ENCODE measurements around the gene URB1.
"Not testable (repeated sequence)": the region's sequence is repeated elsewhere in the genome, so short reads cannot be mapped to it uniquely, and the experiment has no call there.

URB1 gene

GRCh38 chr21:32278518-32279376, 114.1 kb downstream of the URB1 start, which contains the start of gene MIS18A:
TSS of gene MIS18A (minus strand) at chr21:32279049. CDS start at chr21:32279014, 35 bp downstream.
- no peaks in the 10 kb centered on the region for H3K9me3 ChIP-seq (ENCODE audit: low read depth, low read length)
- peak within 1 kb of the TSS; percentile 98 for H3K4me3 ChIP-seq
- H3K9ac ChIP-seq (ENCODE audit: insufficient read length), result peak within 1 kb of the TSS; percentile 77
- H3K36me3 ChIP-seq (ENCODE audit: insufficient read depth, low read length), result no peaks in the 10 kb centered on the region; the same call in 1 of the 2 replicates
- no peak within 1 kb of the TSS for H3K27ac ChIP-seq
- peak; percentile 59 for DNase-seq (ENCODE audit: low read depth, low spot score)
- TF ChIP-seq POLR2AphosphoS5 (IDR thresholded peaks at IDR 0.05; ENCODE audit: borderline replicate concordance, low read depth, low read length) (peak; percentile 88), EZH2 (IDR thresholded peaks at IDR 0.05) (no peak), FOXP2 (optimal IDR thresholded peaks at IDR 0.05; ENCODE audit: control extremely low read depth, extremely low read length, insufficient read depth) (no peak)

- TF ChIP-seq FOXP2 (optimal IDR thresholded peaks at IDR 0.05; ENCODE audit: control extremely low read depth, extremely low read length, insufficient read depth), result no peak
- no peak for TF ChIP-seq EZH2 (IDR thresholded peaks at IDR 0.05)
- TF ChIP-seq POLR2AphosphoS5 (IDR thresholded peaks at IDR 0.05; ENCODE audit: borderline replicate concordance, low read depth, low read length), result no peak
- H3K36me3 ChIP-seq (ENCODE audit: insufficient read depth, low read length), result peaks cover under 1% of the 10 kb centered on the region; the same call in 1 of the 2 replicates
- no peak for DNase-seq (ENCODE audit: low read depth, low spot score)
- H3K27ac ChIP-seq, result no peak overlapping the region
- peak overlapping the region; percentile 77 for H3K9ac ChIP-seq (ENCODE audit: insufficient read length)
- H3K9me3 ChIP-seq (ENCODE audit: low read depth, low read length), result no peaks in the 10 kb centered on the region
- H3K4me3 ChIP-seq, result peak overlapping the region; percentile 98
Measured at GRCh38 chr21:32278103-32278502, 114.7 kb downstream of the URB1 start.

GRCh38 chr21:32276671-32277070, 116.1 kb downstream of the URB1 start:
- TF ChIP-seq EZH2 (IDR thresholded peaks at IDR 0.05) (no peak), POLR2AphosphoS5 (IDR thresholded peaks at IDR 0.05; ENCODE audit: borderline replicate concordance, low read depth, low read length) (no peak), FOXP2 (optimal IDR thresholded peaks at IDR 0.05; ENCODE audit: control extremely low read depth, extremely low read length, insufficient read depth) (no peak)
- Histone ChIP-seq H3K27ac (no peak overlapping the region), H3K36me3 (ENCODE audit: insufficient read depth, low read length) (peaks cover 12% of the 10 kb centered on the region; the same call in 1 of the 2 replicates), H3K4me3 (no peak overlapping the region), H3K9me3 (ENCODE audit: low read depth, low read length) (no peaks in the 10 kb centered on the region), H3K9ac (ENCODE audit: insufficient read length) (no peak overlapping the region)
- DNase-seq (ENCODE audit: low read depth, low spot score), result no peak

- DNase-seq (ENCODE audit: low read depth, low spot score), result no peak
- Histone ChIP-seq H3K27ac (no peak overlapping the region), H3K4me3 (no peak overlapping the region), H3K9ac (ENCODE audit: insufficient read length) (no peak overlapping the region), H3K9me3 (ENCODE audit: low read depth, low read length) (no peaks in the 10 kb centered on the region), H3K36me3 (ENCODE audit: insufficient read depth, low read length) (peaks cover 39% of the 10 kb centered on the region)
- TF ChIP-seq FOXP2 (optimal IDR thresholded peaks at IDR 0.05; ENCODE audit: control extremely low read depth, extremely low read length, insufficient read depth), result no peak
- TF ChIP-seq POLR2AphosphoS5 (IDR thresholded peaks at IDR 0.05; ENCODE audit: borderline replicate concordance, low read depth, low read length), result no peak
Measured at GRCh38 chr21:32270748-32271147, 122.1 kb downstream of the URB1 start.

- H3K27ac ChIP-seq; H3K9ac ChIP-seq (ENCODE audit: insufficient read length); H3K9me3 ChIP-seq (ENCODE audit: low read depth, low read length); DNase-seq (ENCODE audit: low read depth, low spot score); H3K4me3 ChIP-seq: not testable (repeated sequence)
- H3K36me3 ChIP-seq (ENCODE audit: insufficient read depth, low read length), result peaks cover 22% of the 10 kb centered on the region; the same call in 1 of the 2 replicates
Measured at GRCh38 chr21:32265321-32265720, 127.5 kb downstream of the URB1 start.

- DNase-seq (ENCODE audit: low read depth, low spot score), result no peak
Measured at GRCh38 chr21:32261929-32262328, 130.9 kb downstream of the URB1 start.

More at GRCh38 chr21:32261929-32262328, 130.9 kb downstream of the URB1 start:
- H3K27ac ChIP-seq, result no peak overlapping the region
- no peak overlapping the region for H3K4me3 ChIP-seq
- TF ChIP-seq FOXP2 (optimal IDR thresholded peaks at IDR 0.05; ENCODE audit: control extremely low read depth, extremely low read length, insufficient read depth), result no peak
- no peak for TF ChIP-seq POLR2AphosphoS5 (IDR thresholded peaks at IDR 0.05; ENCODE audit: borderline replicate concordance, low read depth, low read length)
- no peak for TF ChIP-seq EZH2 (IDR thresholded peaks at IDR 0.05)
- H3K36me3 ChIP-seq (ENCODE audit: insufficient read depth, low read length), result peaks cover 4% of the 10 kb centered on the region; the same call in 1 of the 2 replicates
- no peaks in the 10 kb centered on the region for H3K9me3 ChIP-seq (ENCODE audit: low read depth, low read length)
- H3K9ac ChIP-seq (ENCODE audit: insufficient read length), result no peak overlapping the region

Data from SK-N-MC (cell line).